ENCODE measurements around the gene GLS2.
A peak's percentile ranks its signal among the peaks of the same experiment; 100 is the strongest.

GLS2 gene

GRCh38 chr12:56488041-56488955, at the start of gene GLS2:
TSS of gene GLS2 (minus strand) at chr12:56488161. CDS start at chr12:56488118, 43 bp downstream.
- no peak within 1 kb of the TSS for H3K27ac ChIP-seq (ENCODE audit: low read depth, low read length)
- H3K9ac ChIP-seq (ENCODE audit: low read length), result peak within 1 kb of the TSS; percentile 51
- H3K4me3 ChIP-seq (ENCODE audit: low read depth, low read length), result peak within 1 kb of the TSS; percentile 78
- peaks cover 55% of the 10 kb centered on the region for H3K27me3 ChIP-seq (ENCODE audit: control insufficient read depth, insufficient read depth, low read length)
- no peaks in the 10 kb centered on the region for H3K4me1 ChIP-seq (ENCODE audit: control insufficient read depth, insufficient read depth, low read length)
- no peaks in the 10 kb centered on the region for H3K36me3 ChIP-seq (ENCODE audit: control insufficient read depth, insufficient read depth, low read length)
- H3K9me3 ChIP-seq (ENCODE audit: control insufficient read depth, insufficient read depth, low read depth, low read length), result peaks cover 6% of the 10 kb centered on the region; the same call in 1 of the 2 replicates

GRCh38 chr12:56537546-56537945, 49.6 kb upstream of the GLS2 start:
- Histone ChIP-seq H3K36me3 (ENCODE audit: control insufficient read depth, insufficient read depth, low read length) (no peaks in the 10 kb centered on the region), H3K9me3 (ENCODE audit: control insufficient read depth, insufficient read depth, low read depth, low read length) (no peaks in the 10 kb centered on the region), H3K4me1 (ENCODE audit: control insufficient read depth, insufficient read depth, low read length) (no peaks in the 10 kb centered on the region), H3K9ac (ENCODE audit: low read length) (no peak overlapping the region), H3K4me3 (ENCODE audit: low read depth, low read length) (no peak overlapping the region), H3K27ac (ENCODE audit: low read depth, low read length) (no peak overlapping the region), H3K27me3 (ENCODE audit: control insufficient read depth, insufficient read depth, low read length) (no peaks in the 10 kb centered on the region)

- Histone ChIP-seq H3K27ac (ENCODE audit: low read depth, low read length) (no peak overlapping the region), H3K27me3 (ENCODE audit: control insufficient read depth, insufficient read depth, low read length) (no peaks in the 10 kb centered on the region), H3K9me3 (ENCODE audit: control insufficient read depth, insufficient read depth, low read depth, low read length) (no peaks in the 10 kb centered on the region)
Measured at GRCh38 chr12:56530390-56531055, 42.6 kb upstream of the GLS2 start.

DNA sequence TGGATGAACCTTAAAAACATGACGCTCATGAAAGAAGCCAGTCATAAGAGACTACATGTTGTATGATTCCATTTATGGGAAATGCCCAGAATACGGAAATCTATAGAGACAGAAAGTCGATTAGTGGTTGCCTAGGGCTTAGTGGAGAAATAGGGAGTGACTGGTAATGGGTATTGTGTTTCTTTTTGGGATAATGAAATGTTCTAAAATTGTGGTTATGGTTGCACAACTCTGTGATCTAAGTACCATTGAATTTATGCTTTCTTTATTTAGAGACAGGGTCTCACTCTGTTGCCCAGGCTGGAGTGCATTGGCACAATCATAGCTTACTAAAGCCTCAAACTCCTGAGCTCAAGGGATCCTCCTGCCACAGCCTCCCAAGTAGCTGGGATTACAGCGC, 41.7 kb upstream of the GLS2 start:
- no peak overlapping the region for H3K9ac ChIP-seq (ENCODE audit: low read length)
- no peaks in the 10 kb centered on the region for H3K36me3 ChIP-seq (ENCODE audit: control insufficient read depth, insufficient read depth, low read length)
- no peak overlapping the region for H3K4me3 ChIP-seq (ENCODE audit: low read depth, low read length)
- no peaks in the 10 kb centered on the region for H3K9me3 ChIP-seq (ENCODE audit: control insufficient read depth, insufficient read depth, low read depth, low read length)
- no peaks in the 10 kb centered on the region for H3K27me3 ChIP-seq (ENCODE audit: control insufficient read depth, insufficient read depth, low read length)
- H3K27ac ChIP-seq (ENCODE audit: low read depth, low read length), result no peak overlapping the region
- peaks cover 20% of the 10 kb centered on the region for H3K4me1 ChIP-seq (ENCODE audit: control insufficient read depth, insufficient read depth, low read length)

More at GRCh38 chr12:56530390-56531055, 42.6 kb upstream of the GLS2 start:
- Histone ChIP-seq H3K36me3 (ENCODE audit: control insufficient read depth, insufficient read depth, low read length) (no peaks in the 10 kb centered on the region), H3K4me3 (ENCODE audit: low read depth, low read length) (no peak overlapping the region), H3K9ac (ENCODE audit: low read length) (no peak overlapping the region), H3K4me1 (ENCODE audit: control insufficient read depth, insufficient read depth, low read length) (peaks cover 20% of the 10 kb centered on the region)

- Histone ChIP-seq H3K4me1 (ENCODE audit: control insufficient read depth, insufficient read depth, low read length) (peaks cover 23% of the 10 kb centered on the region), H3K4me3 (ENCODE audit: low read depth, low read length) (no peak overlapping the region), H3K27ac (ENCODE audit: low read depth, low read length) (no peak overlapping the region)
Measured at GRCh38 chr12:56528846-56529245, 40.9 kb upstream of the GLS2 start.

GRCh38 chr12:56522411-56523193, 34.6 kb upstream of the GLS2 start:
- peak overlapping the region; percentile 66; the same call in 1 of the 2 replicates for H3K27ac ChIP-seq (ENCODE audit: low read depth, low read length)
- no peaks in the 10 kb centered on the region for H3K27me3 ChIP-seq (ENCODE audit: control insufficient read depth, insufficient read depth, low read length)
- peaks cover 39% of the 10 kb centered on the region for H3K4me1 ChIP-seq (ENCODE audit: control insufficient read depth, insufficient read depth, low read length)
- H3K4me3 ChIP-seq (ENCODE audit: low read depth, low read length), result peak overlapping the region; percentile 95
- H3K9me3 ChIP-seq (ENCODE audit: control insufficient read depth, insufficient read depth, low read depth, low read length), result no peaks in the 10 kb centered on the region
- H3K9ac ChIP-seq (ENCODE audit: low read length), result peak overlapping the region; percentile 87
- no peaks in the 10 kb centered on the region for H3K36me3 ChIP-seq (ENCODE audit: control insufficient read depth, insufficient read depth, low read length)

More at GRCh38 chr12:56528846-56529245, 40.9 kb upstream of the GLS2 start:
- Histone ChIP-seq H3K27me3 (ENCODE audit: control insufficient read depth, insufficient read depth, low read length) (no peaks in the 10 kb centered on the region), H3K9ac (ENCODE audit: low read length) (no peak overlapping the region), H3K36me3 (ENCODE audit: control insufficient read depth, insufficient read depth, low read length) (no peaks in the 10 kb centered on the region), H3K9me3 (ENCODE audit: control insufficient read depth, insufficient read depth, low read depth, low read length) (no peaks in the 10 kb centered on the region)

DNA sequence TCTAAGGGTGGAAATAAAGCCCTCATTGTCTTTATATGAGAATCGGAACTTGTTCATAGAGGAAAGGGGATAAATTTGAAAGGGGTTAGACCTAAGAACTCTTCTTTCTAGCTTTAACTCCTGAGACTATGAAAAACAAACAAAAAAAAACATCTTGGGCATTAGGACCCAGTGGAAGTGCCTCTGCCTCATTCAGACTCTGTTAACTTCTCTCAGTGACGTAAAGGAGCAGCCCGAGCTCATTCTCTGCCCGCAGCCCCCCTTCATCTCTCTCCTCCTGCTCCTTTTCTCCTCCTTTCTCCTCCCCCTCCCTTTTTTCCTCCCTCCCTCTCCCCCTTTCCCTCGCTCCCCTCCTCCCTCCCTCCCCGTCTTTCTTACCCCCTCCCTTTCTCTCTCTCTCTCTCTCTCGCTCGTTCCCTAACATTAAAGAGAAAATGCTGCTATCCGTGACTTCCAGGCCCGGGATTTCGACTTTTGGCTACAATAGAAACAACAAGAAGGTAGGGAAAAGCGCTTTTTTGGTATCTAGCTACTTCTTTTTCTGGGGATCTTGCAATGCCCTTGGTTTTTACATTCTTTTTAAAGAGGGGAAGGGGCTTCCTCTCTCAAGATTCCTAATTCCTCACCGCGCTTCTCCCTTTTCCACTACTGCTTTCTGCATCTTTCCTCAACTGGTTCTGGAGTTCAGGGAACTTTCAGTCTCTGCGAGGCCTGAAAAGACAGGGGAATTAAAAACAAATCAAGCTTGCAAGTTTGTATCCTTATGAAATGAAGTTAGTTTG, 33.8 kb upstream of the GLS2 start, which contains the start of gene RBMS2:
Gene RBMS2 (plus strand): TSS at position 231 of the 782 bp plus-strand sequence. CDS start 204 bp downstream, at position 435.
- no peaks in the 10 kb centered on the region for H3K27me3 ChIP-seq (ENCODE audit: control insufficient read depth, insufficient read depth, low read length)
- no peaks in the 10 kb centered on the region for H3K36me3 ChIP-seq (ENCODE audit: control insufficient read depth, insufficient read depth, low read length)
- peak within 1 kb of the TSS; percentile 66; the same call in 1 of the 2 replicates for H3K27ac ChIP-seq (ENCODE audit: low read depth, low read length)
- no peaks in the 10 kb centered on the region for H3K9me3 ChIP-seq (ENCODE audit: control insufficient read depth, insufficient read depth, low read depth, low read length)
- H3K9ac ChIP-seq (ENCODE audit: low read length), result peak within 1 kb of the TSS; percentile 87
- peaks cover 32% of the 10 kb centered on the region for H3K4me1 ChIP-seq (ENCODE audit: control insufficient read depth, insufficient read depth, low read length)
- H3K4me3 ChIP-seq (ENCODE audit: low read depth, low read length), result peak within 1 kb of the TSS; percentile 95

DNA sequence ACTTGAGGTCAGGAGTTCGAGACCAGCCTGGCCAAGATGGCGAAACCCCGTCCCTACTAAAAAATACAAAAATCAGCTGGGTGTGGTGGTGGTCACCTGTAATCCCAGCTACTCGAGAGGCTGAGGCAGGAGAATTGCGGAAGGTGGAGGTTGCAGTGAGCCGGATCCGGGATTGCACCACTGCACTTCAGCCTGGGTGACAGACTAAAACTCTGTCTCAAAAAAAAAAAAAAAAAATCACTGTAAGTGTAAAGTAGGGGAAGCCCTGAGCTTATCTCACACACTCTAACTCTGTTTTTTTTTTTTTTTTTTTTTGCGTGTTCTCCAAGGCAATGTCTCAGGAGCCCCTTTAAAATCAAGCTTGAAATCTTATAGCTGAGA, 33.2 kb upstream of the GLS2 start:
- Histone ChIP-seq H3K27ac (ENCODE audit: low read depth, low read length) (no peak overlapping the region), H3K4me1 (ENCODE audit: control insufficient read depth, insufficient read depth, low read length) (peaks cover 27% of the 10 kb centered on the region), H3K27me3 (ENCODE audit: control insufficient read depth, insufficient read depth, low read length) (no peaks in the 10 kb centered on the region), H3K36me3 (ENCODE audit: control insufficient read depth, insufficient read depth, low read length) (no peaks in the 10 kb centered on the region), H3K9ac (ENCODE audit: low read length) (no peak overlapping the region), H3K4me3 (ENCODE audit: low read depth, low read length) (peak overlapping the region; percentile 95), H3K9me3 (ENCODE audit: control insufficient read depth, insufficient read depth, low read depth, low read length) (no peaks in the 10 kb centered on the region)

DNA sequence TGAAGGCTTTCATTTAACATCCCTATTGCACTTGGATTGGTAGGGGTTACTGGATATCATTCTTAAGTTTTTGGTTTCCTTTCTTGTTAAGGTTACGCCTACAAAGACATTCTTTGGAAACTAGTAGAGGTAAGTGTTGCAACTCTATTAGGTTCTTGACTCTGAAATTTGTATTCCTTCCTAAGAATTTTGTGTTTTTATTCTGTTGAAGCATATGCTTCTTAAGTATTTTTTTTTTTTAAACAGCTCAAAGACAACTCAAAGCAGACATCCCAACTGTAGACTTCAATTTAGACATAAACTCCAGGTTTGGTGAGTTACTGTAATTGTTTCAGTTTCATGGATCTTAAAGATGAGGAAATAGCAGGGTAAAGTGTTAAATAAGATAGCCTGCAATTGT, 32.5 kb upstream of the GLS2 start:
- peaks cover 26% of the 10 kb centered on the region for H3K4me1 ChIP-seq (ENCODE audit: control insufficient read depth, insufficient read depth, low read length)
- H3K4me3 ChIP-seq (ENCODE audit: low read depth, low read length), result no peak overlapping the region
- no peak overlapping the region for H3K9ac ChIP-seq (ENCODE audit: low read length)

GRCh38 chr12:56520048-56520447, 32.1 kb upstream of the GLS2 start:
- H3K4me1 ChIP-seq (ENCODE audit: control insufficient read depth, insufficient read depth, low read length), result peaks cover 26% of the 10 kb centered on the region
- no peaks in the 10 kb centered on the region for H3K27me3 ChIP-seq (ENCODE audit: control insufficient read depth, insufficient read depth, low read length)
- H3K9ac ChIP-seq (ENCODE audit: low read length), result no peak overlapping the region
- no peaks in the 10 kb centered on the region for H3K36me3 ChIP-seq (ENCODE audit: control insufficient read depth, insufficient read depth, low read length)
- no peaks in the 10 kb centered on the region for H3K9me3 ChIP-seq (ENCODE audit: control insufficient read depth, insufficient read depth, low read depth, low read length)
- no peak overlapping the region for H3K4me3 ChIP-seq (ENCODE audit: low read depth, low read length)
- 0 out of 2 replicates have a peak overlapping the region, but pooled peaks have one; percentile 47 for H3K27ac ChIP-seq (ENCODE audit: low read depth, low read length)

More for the DNA sequence above, 32.5 kb upstream of the GLS2 start:
- Histone ChIP-seq H3K27ac (ENCODE audit: low read depth, low read length) (0 out of 2 replicates have a peak overlapping the region, but pooled peaks have one; percentile 47), H3K36me3 (ENCODE audit: control insufficient read depth, insufficient read depth, low read length) (no peaks in the 10 kb centered on the region), H3K27me3 (ENCODE audit: control insufficient read depth, insufficient read depth, low read length) (no peaks in the 10 kb centered on the region), H3K9me3 (ENCODE audit: control insufficient read depth, insufficient read depth, low read depth, low read length) (no peaks in the 10 kb centered on the region)
